ENCODE data around the gene FXYD6.

FXYD6 gene

DNA sequence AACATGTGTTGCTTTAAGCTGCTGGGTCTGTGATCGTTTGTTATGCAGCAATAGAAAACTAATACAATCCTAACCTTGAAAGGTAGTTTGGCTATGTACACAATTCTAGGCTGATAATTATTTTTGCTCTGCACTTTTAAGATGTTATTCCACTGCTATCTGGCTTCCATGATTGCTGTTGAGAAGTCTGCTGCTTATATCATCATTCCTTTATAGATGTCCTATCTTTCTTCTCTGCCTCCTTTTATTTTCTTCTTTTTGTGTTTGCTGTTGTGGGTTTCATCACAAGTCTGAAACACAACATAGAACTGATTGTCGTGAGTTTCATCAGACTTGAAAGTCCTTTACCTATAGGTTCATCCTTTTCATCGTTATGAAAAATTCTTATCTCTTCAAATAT is 24.1 kb downstream of the FXYD6 start:
- no peak for FAIRE-seq
- no peak for DNase-seq (ENCODE audit: insufficient read length, low spot score)

DNA sequence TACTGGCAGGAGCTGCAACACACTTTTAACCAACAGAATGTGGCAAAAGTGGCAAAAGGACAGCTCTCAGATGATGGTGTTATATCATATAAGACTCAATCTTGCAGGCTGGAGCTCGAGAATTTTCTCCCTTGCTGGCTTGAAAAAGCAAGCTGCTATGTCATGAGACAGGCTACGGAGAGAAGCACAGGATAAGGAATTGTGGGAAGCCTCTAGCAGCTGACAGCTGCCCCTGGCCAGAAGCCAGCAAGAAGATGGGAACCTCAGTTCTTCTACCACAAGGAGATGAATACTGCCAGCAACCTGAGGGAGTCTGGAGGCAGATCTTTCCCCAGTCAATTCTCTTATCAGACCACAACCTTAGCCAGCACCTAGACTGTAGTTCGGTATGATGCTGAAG is 24.6 kb downstream of the FXYD6 start:
- DNase-seq (ENCODE audit: insufficient read length, low spot score) (no peak), FAIRE-seq (no peak)

DNA sequence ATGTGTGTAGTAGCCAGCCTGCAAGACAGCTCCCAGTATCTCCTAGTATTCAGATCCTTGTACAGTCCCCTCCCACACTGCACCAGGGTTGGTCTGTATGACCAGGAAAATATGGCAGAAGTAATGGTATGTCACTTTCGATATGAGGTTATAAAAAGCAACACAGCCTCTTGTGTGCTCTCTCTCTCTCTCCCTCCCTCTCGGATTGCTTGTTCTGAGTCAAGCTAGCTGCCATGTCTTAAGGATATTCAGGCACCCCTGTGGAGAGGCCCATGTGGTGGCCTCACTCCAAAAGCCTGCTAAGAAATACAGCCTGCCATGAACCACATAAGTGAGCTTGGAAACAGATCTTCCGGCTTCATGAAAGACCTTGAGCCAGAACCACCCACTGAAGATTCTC is 25.4 kb downstream of the FXYD6 start:
- DNase-seq (ENCODE audit: insufficient read length, low spot score) (no peak), FAIRE-seq (no peak)

DNA sequence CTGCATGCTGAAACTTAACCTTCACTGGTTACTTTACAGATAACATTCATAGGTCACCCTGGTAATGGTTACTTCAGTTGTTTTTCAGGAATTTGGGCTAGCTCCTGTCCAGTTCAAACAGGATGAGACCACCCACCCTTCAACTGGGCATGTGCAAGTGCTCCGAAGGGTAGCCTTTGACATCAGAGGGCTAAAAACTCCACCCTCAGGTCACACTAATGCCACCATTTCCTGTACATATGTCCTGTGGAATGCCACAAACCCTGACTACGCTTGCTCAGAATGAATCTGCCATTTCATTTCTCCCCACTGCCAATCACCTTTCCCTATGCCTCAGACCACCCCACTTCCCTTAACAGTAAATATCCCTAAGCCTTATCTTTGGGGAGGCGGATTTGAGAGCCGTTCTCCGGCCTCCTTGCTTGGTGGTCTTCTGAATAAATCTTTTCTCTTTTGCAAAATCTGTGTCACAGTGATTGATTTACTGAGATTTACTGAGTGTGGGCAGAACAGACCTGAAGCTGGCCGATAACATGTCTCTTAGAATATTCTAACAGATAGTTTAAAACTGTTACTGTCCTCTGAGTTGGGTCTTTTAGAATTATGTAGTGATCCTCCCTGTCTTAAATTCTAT is 26.6 kb downstream of the FXYD6 start:
- no peak for DNase-seq (ENCODE audit: insufficient read length, low spot score)

DNA sequence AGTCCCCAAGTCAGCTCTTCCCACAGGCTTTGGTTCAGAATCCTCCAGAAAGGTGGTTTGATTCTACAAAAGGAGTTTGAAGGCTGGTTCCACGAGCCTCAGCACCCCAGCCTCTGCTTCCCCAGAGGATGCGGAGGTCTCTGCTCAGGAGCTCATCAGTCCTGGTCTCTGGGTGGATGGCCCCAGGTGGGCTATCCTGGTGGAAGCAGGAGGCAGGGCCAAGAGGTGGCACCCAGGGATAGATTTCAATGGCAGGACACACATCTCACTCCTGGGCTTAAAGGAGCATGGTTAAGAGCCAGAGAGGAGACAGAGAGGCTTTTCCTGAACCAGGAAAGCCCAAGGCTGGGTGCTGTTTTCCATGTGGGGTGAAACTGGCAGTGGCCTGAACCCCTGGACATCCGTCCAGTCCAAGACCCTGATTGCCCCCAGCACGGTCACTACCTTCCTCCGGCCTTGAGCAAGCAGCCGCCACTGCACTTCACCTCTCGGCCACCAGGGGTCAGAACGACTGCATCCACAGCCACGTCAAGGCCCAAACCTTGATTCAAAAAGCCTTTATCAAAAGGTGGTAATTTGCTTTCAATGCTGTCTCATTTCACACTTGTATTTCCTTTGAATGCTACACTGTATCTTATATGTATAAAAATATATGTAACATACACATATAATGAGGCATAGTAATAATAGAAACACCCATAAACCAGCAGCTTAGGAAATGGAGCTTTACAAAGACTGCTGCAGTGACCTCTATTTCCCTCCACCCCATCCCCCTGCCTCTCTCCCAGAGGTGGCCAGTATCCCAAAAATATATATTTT is 32.6 kb downstream of the FXYD6 start:
- peak; percentile 43 for DNase-seq (ENCODE audit: insufficient read length, low spot score)
- FAIRE-seq, result peak; percentile 69

More for the DNA sequence above, 26.6 kb downstream of the FXYD6 start:
- FAIRE-seq, result no peak

DNA sequence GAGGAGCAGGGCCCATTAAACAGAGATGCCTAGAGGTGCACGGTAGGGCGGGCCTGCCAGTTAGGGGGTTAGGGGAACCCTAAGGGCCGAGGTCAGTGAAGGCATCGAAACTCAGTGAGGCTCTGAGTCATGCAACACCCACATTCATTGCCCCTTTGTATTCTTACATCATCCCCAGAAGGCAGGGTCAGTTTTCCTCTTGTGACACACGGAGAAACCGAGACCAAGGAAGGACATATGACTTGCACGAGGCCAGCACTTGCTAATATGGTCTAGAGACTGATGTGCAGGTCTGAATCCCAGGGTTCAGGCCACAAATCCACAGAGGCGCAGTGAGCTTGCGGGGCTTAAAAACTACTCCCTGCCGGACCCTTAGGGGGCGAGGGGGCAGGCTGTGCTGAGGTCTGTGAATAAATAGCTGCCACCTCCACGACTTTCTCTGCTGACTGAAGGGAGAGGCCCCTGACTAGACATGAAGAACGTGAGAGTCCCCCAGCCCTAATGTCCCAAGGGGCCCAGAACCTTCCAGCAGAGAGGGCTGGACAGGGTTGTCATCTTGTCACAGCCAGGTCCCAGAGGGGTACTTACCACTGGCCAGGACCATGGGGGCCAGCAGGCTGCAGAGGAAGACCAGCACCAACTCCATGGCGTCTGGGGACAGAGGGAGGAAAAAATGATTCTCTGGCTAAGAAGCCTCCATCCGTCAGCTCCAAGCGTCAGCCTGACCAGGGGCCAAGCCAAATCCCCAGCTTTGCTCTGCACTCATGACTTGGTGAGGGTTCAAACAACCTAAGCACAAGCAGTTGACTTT is 34.1 kb downstream of the FXYD6 start:
- FAIRE-seq (no peak), DNase-seq (ENCODE audit: insufficient read length, low spot score) (no peak)

DNA sequence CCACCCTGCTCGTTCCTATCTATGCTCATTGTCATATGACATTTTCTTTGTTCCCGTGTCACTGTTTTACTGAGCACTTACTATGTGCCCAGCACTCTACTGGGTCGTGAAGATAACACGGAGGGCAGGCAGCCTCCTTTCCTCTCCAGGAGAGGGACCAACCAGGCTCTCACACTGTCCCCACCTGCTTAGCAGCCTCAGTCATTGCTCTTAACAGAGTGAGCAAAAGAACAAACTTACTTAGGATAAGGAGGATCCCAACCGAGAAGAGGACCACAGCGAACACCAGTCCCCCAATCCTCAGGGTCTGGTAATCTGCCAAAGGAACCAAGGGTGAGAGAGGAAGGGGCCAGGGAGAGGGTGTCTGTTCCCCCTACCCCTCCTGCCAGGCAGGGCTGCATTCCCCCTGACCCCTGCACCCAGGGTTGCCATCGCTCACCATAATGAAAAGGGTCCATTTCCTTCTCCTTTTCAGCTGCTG is 34.9 kb downstream of the FXYD6 start:
- DNase-seq (ENCODE audit: insufficient read length, low spot score) (no peak), FAIRE-seq (no peak)

DNA sequence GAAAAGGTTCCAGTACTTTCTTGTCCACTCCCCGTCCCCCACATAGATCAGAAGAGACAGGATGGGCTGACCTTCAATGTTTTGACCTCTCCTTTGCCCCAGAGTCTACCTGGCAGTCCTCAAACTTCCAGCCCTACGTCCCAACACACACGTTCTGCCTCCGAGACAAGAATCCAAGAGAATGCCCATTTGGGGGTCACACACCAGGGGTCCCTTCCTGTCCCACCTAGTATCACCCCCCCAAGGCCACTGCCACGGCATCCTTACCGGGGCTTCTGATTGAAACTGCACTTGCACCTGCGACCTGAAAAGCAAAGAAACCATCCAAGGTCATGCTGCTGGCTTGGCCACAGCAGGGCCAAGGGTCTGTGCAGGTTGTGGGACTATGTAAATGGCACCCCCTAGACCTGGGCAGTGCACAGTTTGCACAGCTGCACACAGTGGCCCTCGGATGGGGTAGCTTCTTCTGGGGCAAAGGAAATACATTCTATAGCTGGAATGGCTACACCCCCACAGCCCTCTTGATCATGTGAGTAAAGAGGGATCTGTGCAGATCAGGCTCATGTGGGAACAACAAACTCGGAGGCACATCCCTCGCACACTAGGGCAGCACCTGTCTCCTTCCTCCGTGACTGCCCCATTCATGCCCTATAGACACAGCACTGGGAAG is 35.4 kb downstream of the FXYD6 start:
- DNase-seq (ENCODE audit: insufficient read length, low spot score) (no peak), FAIRE-seq (no peak)

DNA sequence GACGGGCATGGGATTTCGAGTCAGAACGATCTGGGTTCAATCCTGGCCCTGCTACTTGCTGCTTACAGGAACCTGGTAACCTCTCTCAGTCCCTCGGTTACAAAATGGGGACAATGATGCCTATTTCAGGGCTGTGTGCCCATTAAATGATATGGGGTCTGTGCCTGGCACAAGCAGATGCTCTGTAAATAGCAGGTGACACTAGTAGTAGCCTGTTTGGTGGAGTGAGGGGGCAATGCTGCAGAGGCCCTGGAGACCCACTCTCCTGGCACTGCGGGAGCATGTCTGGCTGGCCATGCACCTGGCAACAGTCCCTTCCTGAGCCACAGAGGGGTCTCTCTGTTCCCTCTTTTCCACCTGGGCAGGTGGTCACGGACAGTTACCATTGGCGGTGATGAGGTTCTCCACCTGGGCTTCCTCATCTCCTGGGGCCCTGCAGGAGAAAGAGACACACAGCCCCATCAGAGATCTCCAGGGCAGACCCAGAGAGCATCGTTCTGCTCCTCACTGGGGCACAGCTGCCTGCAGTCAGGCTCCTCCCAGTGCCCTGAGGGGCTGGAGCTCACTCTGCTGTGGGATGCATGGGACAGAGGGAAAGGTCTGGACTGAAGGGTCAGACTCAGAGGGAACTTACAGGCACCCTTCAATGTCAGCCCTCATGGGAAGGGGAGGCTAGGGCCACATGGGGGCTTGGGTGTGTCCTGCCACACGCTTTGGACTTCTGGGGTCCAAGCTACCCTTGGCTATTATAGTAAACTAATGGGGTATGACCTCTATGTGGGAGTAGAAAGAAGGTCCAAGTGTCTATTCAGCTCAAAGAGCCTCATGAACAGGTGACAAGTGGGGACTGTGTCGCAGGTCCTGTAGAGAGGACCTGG is 36.3 kb downstream of the FXYD6 start:
- no peak for FAIRE-seq
- DNase-seq (ENCODE audit: insufficient read length, low spot score), result no peak

DNA sequence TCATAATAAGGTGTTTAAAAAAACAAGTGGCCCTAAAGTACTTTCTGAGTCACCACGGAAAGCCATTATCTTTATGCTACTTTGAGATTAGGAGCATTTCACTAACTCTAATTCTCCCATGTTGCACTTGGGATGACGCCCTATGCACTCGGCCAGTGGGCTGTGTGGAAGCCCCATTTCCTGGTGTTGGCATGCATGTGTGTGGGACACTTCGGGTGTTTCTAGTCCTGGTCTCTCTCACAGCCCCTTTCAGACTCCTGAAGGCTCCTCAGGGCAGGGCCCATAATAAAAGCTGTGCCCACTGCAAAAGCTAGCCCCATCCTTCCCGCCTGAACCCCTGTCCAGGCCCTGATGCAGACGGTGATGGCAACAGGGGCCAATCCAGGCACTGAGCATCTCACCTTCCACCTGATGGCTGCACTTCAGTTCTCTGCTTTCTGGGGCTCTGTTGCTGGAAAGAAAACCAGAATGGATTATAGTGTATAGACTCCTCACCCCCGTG is 37.0 kb downstream of the FXYD6 start:
- no peak for FAIRE-seq

DNA sequence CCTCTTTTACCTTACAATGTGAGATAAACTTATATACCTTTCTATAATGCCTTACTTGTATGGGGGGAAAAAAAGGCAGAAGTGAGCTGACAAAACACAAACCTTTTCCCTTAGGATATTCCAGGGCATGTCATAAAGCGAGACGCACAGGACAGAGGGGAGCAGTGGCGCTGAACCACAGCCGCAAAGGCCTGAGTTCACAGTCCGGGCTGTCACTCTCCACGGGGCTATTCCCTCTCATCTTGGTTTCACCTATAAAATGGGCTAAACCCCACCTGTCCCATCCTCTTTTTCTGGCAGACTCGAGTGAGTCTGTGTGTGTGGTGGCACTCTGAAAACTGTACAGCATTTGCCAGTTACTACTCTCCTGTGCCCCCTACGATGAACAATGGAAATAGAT is 37.6 kb downstream of the FXYD6 start:
- no peak for FAIRE-seq
- no peak for DNase-seq (ENCODE audit: insufficient read length, low spot score)

More for the DNA sequence above, 37.0 kb downstream of the FXYD6 start:
- no peak for DNase-seq (ENCODE audit: insufficient read length, low spot score)

DNA sequence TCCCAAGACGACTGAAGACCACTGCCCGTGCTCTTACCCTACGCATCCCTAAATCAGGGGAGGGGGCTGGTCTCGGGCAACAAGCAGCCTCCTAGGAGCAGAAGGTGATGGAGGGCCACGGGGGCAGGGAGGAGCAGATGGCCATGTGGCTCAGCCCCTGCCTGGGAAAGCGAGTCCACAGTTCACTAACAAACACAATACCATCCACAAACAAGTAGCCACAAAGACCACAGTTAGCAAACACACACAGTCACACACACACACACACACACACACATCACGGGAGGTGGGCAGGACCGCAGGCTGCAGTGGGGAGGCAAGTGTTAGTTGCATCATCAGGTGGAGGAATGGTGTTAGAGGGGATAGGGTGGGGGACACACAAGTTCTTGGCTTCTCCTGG is 38.7 kb downstream of the FXYD6 start:
- DNase-seq (ENCODE audit: insufficient read length, low spot score) (no peak), FAIRE-seq (peak; percentile 23)

DNA sequence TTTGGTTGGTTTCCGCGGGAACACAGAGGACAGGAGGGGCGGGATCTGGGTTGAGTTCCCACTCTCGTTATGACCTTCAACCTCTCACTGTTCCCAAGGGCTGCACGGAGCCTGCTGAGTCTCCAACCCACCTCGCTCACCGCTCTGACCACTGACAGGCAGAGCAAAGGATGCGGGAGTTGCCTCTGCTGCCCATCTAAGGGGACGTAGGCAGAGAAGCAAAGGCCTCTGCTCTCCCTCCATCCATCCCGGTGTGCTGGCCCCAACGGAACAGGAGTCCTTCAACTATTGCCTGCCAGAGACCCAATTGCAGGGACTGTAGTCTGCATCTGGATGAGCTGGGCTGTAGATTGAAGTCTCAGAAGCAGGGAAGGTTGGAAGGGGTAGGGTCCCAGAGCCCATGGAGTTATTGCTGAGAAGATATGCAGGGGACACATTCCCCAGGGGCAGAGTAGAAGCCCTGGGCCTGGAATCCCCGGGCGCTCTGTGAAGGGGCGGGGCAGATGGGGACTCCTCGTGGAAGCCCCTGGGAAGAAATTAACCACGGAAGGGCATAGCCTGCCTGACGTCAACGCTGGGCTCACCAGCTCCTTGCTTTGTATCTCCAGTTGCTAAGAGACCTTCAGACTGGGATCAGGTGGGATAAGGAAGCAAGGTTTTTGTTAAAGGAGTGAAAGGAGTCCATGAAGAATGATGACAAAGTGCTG is 39.2 kb downstream of the FXYD6 start:
- no peak for FAIRE-seq
- no peak for DNase-seq (ENCODE audit: insufficient read length, low spot score)

DNA sequence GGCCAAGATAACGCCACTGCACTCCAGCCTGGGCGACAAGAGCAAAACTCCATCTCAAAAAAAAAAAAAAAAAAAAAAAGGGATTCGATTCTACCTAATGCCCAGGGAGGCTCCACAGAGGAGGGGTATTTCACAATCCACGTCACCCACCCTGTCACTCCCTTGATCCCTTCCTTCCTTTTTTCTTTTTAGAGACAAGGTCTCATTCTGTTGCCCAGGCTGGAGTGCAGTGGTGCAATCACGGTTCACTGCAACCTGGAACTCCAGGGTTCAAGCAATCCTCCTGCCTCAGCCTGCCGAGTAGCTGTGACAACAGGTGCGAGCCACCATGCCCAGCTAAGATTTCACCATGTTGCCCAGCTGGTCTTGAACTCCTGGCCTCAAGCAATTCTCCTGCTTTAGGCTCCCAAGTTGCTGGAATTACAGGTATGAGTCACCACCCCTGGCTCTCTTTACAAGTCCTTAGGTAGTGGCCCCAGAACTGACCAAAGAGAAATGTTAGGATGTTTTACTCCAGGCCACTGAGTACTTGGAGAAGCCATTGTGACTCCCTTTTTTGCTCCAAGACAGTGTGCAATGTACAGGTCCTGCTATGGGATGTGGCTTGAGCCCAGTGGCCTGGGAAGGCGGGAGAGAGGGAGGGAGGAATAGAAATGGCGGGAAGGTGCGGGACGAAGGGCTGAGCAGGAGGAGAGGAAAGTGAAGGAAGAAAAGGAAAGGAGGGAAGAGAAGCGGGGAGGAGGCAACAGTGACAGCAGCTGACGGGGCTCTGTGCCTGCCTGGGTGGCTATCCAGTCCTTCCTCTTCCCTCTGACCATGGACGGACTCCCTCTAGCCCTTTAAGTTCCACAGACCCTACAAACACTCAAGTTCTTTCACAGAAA is 40.1 kb downstream of the FXYD6 start:
- DNase-seq (ENCODE audit: insufficient read length, low spot score) (no peak), FAIRE-seq (no peak)

DNA sequence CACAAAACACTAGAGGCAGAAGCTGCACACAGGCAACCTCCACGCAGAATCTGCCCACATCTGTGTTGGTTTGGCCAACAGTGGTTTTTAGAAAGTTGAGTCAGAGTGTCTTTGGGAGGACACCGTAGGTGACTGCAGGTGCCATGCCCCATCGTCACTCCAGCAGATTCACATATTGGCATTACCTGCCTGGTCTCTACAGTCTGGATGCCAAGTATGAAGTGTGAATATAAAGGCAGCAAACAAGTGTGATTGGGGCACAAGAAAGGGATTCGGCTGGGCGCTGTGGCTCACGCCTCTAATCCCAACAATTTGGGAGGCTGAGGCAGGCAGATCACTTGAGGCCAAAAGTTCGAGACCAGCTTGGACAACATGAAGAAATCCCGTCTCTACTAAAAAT is 40.9 kb downstream of the FXYD6 start:
- no peak for FAIRE-seq
- DNase-seq (ENCODE audit: insufficient read length, low spot score), result no peak

DNA sequence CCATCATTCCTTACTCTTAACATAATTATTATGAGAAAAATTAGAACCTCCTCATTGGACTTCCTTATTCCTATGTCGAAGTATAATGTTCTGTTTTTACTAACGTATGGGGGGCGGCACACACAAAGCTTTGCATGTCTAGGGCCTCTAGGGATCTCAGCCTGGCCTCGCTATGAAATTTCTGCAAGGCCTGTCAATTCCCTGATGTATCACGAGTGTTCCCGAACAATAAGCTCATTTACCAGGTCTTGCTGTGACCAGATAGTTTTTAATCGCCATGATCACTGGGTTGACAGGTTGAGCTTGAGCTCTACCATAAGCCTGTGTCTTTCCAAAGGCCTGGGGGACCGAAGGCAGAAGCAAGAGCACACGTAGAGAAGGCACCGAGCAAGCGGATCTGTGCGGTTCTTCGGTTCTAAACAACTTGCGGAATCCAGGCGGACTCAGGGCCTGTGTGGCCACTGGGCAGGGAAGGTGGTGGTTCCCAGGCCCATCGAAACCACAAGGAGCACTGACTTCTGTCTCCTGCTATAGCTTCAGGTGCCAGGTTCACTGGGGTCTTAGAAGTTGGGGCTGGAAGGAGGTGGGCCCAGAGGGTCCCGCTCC is 41.5 kb downstream of the FXYD6 start:
- DNase-seq (ENCODE audit: insufficient read length, low spot score) (no peak), FAIRE-seq (no peak)

DNA sequence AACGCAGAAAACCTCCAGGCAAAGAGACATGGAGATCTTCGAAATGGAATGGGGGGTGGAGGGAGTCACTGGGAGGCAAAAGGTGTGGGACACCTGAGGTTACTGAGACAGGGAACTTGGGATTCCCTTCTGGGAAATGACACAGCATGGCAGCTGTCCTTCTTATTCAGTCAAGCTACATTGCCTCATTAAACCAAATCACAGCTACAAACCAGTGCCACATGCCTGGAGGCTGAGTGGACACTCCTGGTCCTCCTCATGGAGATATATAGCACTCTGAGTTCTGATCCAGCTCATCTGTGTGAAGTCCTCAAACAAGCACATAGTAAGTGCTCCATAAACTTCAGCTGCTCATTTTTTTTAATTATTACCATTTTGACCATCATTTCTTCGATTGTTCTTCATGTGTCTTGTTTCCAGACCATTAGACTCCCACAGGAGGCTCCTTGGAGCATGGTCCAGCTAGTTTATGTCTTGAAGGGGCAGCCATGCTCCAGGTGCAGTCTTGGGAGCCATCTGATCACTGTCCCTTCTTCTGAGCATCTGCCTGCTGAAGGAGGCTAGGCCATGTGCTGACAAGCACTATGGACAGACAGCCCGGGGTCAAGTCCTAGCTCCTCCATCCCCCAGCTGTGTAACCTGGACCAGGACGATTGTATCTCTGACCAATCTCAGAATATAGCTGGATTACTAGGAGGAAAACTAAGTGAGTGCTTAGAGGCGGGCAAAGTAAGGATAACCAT is 42.2 kb downstream of the FXYD6 start:
- no peak for FAIRE-seq
- no peak for DNase-seq (ENCODE audit: insufficient read length, low spot score)
